Stimulated activated CD8-positive, alpha-beta memory T cell treated with anti-CD3 and anti-CD28 coated beads, Interleukin-12 subunit alpha, Interleukin-12 subunit beta, amount 100 ng/mL, for 24 hours (primary cell): ENCODE results near the gene PRPF6.
"Not testable (repeated sequence)": the region's sequence is repeated elsewhere in the genome, so short reads cannot be mapped to it uniquely, and the experiment has no call there.

ENCODE experiments used
- DNase-seq: peaks from one replicate; pipeline ENCODE4 v3.0.0-alpha.2; 2020; ENCODE audit errors: extremely low read depth

Gene PRPF6

DNA sequence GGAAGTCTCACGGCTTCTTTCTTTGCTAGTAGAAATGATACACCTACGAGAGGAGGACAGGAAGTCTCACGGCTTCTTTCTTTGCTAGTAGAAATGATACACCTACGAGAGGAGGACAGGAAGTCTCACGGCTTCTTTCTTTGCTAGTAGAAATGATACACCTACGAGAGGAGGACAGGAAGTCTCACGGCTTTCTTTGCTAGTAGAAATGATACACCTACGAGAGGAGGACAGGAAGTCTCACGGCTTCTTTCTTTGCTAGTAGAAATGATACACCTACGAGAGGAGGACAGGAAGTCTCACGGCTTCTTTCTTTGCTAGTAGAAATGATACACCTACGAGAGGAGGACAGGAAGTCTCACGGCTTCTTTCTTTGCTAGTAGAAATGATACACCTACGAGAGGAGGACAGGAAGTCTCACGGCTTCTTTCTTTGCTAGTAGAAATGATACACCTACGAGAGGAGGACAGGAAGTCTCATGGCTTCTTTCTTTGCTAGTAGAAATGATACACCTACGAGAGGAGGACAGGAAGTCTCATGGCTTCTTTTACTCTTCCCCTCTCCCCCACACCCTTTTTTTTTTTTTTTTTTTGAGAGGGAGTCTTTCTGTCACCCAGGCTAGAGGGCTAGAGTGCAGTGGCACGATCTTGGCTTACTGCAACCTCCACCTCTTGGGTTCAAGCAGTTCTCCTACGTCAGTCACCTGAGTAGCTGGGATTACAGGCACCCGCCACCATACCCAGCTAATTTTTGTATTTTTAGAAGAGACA is 31.6 kb downstream of the PRPF6 start:
- not testable (repeated sequence) for DNase-seq

DNA sequence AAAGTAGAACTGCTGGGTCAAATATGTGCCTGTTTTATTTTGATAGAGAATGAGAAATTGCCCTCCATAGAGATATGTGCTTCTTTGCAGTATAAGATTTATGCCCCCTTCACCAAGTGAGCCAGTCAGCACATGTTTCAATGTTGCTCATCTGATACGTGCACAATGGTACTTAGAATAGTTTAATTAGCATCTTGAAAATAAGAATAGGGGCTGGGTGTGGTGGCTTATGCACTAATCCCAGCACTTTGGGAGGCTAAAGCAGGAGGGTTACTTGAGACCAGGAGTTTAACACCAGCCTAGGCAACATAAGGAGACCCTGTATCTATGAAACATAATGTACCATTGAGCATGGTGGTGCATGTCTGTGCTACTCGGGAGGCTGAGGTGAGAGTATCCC is 34.7 kb downstream of the PRPF6 start:
- DNase-seq = no peak

DNA sequence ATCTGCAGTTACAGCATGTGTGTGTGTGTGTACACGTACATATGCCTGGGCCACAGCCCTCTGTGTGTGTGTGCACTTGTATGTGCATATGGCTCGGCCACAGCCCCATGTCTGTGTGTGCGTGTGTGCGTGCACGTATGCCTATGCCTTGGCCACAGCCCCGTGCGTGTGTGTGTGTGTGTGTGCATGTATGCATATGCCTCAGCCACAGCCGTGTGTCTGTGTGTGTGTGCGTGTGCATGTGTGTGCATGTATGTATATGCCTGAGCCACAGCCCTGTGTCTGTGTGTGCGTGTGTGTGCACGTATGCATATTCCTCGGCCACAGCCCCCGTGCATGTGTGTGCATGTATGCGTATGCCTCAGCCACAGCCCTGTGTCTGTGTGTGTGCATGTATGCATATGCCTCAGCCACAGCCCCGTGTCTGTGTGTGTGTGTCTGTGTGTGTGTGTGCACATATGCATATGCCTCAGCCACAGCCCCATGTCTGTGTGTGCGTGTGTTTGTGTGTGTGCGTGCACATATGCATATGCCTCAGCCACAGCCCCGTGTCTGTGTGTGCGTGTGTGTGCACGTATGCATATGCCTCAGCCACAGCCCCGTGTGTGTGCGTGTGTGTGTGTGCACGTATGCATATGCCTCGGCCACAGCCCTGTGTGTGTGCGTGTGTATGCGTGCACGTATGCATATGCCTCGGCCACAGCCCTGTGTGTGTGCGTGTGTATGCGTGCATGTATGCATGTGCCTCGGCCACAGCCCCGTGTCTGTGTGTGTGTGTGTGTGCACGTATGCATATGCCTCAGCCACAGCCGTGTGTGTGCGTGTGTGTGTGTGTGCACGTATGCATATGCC is 40.4 kb downstream of the PRPF6 start:
- DNase-seq = no peak

DNA sequence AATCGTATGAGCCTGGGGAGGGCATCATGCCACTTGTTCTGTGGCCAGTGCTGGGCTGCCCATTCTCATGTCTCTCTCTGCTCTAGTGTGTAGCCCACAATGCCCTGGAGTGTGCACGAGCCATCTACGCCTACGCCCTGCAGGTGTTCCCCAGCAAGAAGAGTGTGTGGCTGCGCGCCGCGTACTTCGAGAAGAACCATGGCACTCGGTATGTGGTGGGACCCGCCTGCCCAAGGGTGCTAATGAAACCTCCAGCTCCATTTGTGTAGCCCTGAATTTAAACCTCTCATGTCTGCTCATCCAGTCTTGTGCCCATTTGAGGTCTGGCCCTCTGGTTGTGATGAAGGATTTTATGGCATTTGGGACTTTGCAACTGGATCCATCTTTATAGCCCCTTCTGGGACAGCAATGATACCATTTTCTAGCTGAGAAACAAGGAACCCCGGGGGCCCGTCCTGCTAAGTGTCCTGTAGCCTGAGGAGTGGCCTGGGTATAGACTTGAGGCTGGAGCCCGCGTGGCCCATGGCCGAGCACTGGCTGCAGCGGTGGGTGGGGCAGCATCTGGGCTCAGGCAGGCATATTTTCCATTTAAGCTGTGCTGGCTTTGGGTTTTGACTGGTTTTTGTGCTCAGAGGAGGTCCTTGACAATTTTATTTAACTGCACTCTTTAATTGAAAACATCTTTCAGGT is 41.9 kb downstream of the PRPF6 start:
- DNase-seq = no peak

DNA sequence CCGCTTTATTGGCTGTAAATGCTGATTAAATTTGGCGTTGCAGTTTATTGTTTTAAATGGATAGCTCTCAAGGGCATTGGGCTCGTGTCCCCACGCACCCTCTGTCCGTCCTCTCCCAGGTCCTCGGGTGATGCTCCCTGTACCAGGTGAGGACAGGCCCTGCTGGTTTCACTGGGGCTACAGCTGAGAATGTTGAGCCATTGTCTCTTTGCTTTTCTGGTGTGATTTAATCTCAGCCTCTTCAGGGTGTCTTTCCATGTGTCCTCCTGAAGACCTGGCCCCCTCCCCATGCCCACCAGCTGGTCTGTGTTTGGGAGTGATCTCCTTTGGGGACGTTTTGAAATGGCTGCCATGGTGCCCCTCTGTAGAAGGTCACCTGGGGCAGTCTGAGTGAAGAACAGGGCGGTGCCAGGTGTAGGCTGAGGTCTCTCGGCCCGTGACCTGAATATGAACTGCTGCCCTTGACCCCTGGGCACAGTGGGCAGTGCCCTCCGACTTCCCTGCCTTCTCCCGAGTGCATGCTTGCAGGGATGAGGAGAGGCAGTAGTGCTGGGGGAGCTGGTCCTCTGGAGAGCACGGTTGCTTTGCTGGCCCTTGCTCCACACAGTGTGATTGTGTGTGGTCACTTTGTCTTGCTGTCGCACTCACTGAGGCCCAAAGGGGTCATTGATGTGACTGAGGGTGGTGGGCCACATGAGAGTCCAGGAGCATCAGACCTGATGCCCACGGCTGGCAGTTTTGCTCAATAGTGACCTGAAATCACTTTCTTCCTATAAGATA is 42.6 kb downstream of the PRPF6 start:
- no peak for DNase-seq

DNA sequence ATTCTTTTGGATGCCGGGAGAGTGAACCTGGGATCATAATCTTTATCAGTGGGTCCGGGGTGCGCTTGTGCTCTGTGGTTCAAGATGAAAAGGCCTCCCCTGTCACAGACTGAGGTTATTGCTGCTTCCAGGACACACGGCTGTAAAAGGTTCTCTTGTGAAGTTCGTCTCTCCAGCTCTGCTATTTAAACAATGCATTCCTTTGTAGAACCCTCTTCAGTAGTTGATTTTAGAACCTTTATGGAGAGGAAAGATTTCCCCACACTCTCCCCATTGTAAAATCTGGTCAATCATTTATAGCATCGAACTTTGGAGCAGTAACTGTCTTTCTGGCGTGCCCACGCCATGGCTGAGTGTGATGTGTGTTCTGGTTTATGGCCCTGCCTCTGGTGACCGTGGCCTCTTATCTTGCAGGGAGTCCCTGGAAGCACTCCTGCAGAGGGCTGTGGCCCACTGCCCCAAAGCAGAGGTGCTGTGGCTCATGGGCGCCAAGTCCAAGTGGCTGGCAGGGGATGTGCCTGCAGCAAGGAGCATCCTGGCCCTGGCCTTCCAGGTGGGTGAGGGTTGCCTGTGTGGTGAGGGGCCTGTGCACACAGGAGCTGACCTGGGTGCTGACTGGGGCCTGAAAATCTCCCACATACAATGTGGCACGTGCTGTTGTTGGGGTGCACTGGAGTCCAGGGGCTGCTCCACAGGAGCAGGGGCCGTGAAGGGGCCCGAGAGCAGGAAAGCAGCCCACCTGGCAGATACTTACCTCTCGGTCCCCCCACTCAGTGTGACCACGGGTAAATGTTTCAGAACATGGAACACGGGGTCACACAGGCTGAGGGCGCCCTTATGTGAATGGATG is 43.4 kb downstream of the PRPF6 start:
- DNase-seq = no peak

DNA sequence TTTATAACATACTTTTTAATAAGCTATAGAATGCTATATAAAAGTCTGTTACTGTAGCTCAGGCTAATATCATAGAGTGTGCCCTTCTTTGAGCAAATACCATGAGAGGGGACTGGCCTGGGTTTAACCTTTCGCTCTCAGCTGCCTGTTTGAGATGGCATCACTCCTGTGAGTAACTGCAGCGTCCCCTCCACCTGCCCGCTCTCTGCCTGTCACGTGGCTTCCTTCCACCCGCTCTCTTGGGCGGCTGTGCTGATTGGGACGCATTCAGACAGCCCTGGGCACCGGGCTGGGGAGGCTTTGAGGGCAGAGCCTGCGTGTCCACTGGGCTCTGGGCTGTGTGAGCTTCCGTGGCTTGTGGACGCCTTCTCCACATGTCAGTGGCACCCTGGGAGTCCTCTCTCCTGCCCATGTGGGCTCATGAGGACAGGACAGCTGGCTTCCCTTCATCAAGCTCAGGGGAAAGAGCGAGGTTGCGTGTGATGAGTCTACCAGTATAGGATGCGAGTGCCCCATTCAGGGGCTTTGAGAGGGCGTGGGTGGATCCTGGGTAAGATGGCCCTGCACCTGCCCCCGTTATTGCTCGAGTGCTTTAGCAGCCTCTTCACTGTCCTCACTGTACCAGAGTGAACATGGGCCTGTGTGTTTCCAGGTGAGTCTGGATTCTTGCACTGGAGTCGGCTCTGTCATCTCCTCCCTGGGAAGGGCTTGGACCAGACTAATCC is 44.3 kb downstream of the PRPF6 start:
- DNase-seq = no peak

DNA sequence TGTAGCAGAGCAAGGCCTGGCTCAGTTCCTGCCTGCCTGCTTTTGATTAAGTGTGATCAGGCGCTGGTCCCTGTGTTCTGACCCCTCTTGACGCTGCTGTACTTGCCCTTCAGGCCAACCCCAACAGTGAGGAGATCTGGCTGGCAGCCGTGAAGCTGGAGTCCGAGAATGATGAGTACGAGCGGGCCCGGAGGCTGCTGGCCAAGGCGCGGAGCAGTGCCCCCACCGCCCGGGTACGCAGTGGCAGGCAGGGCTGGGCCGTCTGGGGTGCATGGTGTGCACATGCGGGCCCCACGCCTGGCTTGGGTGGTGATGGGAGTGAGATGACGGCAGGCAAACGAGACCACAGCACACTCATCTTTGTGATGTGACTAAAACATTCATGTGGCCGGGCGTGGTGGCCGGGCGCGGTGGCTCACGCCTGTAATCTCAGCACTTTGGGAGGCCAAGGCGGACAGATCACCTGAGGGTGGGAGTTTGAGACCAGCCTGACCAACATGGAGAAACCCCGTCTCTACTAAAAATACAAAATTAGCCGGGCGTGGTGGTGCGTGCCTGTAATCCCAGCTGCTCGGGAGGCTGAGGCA is 45.0 kb downstream of the PRPF6 start:
- no peak for DNase-seq

DNA sequence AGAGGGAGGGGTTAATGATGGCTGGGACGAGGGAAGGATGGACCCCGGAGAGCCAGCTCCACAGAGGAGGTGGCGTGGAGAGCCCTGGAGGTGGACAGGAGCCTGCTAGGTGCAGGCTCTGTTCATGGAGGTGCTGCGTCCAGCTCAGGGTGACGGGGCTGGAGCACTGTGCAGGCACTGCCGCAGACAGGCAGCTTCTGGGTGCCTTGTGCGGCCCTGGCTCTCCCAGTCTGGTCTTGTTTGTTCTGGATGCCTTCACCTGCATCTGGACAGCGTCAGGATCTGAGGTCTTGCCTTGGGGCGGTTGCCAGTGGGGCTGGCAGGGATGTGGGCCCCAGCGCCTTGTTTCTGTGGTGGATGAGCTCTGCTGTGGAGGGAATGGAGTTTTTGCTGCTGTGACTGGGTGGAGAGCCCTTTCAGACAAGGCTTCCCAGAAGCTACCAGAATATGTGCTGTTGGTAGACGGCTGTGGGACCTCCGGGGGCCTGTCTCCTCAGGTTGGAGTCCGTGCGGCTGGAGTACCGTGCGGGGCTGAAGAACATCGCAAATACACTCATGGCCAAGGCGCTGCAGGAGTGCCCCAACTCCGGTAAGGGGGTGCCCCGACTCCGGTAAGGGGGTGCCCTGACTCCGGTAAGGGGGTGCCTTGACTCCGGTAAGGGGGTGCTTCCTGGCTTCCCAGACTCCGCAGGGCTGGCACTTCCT is 47.2 kb downstream of the PRPF6 start:
- no peak for DNase-seq

DNA sequence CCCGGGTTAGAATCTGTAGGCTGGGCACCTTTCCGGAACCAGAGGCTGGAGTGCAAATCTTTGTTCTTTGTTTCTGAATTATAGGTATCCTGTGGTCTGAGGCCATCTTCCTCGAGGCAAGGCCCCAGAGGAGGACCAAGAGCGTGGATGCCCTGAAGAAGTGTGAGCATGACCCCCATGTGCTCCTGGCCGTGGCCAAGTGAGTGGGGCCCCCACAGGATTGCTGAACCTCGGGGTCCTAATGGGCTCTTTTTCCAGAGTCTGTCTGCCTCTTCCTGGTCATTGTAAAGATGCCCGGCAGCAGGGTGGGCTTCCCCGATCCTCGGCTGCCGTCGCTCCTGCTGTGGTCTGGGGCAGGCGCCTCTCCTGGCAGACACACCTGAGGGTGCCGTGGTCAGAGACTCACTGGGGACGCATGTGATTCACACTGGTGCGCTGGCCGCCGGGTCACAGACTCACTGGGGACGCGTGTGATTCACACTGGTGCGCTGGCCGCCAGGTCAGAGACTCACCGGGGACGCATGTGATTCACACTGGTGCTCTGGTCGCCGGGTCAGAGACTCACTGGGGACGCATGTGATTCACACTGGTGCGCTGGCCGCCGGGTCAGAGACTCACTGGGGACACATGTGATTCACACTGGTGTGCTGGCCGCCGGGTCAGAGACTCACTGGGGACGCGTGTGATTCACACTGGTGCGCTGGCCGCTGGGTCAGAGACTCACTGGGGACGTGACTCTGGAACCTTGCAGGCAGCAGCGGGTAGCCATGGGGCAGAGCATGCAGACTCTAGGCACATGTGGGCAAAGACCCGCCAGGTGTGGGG is 48.6 kb downstream of the PRPF6 start:
- DNase-seq = no peak

DNA sequence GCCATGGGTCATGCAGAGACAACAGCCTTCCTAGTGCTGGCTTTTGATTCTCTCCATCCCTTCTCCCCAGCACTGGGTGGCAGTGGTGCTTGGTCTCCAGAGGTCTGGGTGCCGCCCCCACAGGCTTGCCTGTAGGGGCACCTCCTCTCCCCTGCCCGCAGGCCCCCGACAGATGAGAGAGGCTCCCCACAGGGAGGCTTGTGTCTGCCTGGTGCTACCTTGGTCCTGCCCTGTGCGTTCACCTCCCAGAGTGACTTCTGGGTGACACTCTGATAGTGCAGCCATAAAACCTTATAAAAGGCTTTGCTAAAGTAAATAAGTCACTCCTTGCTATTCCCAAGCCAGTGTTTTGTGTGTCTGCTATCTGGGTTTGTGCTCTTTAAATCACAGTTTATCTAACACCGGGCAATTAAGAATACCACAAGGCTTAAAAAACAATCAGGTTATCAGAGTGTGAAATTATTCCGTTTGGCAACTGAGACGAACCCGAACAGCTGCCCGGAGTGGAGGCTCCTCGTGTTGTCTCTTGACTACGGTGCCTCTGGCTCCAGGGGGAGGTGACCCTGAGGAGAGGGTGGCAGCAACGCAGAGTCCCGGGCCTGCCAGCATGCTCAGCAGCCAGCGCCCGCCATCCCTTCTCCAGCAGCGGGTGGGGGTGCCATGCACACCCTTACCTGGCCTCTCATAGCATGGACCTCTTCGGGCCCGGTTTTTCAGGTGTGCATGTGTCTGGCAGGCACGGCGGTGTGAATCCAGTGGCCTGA is 49.6 kb downstream of the PRPF6 start:
- no peak for DNase-seq

DNA sequence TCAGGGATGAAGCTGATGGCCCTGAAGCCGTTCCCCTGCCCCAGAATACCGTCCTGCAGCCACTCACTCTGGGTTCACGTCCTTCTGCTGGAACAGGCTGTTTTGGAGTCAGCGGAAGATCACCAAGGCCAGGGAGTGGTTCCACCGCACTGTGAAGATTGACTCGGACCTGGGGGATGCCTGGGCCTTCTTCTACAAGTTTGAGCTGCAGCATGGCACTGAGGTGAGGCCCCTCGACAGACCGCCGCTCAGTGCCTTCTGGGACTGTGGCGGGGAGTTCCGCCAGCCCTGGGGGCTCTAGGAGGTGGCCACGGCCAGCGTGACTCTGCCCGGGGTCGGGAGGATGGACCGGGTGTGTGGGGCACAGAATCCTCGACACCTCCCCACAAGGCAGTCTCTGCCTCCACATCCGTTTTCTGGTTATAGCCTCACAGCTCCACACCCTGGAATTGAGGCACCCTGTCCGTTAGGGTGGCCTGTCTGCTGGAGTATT is 50.9 kb downstream of the PRPF6 start:
- DNase-seq = no peak

DNA sequence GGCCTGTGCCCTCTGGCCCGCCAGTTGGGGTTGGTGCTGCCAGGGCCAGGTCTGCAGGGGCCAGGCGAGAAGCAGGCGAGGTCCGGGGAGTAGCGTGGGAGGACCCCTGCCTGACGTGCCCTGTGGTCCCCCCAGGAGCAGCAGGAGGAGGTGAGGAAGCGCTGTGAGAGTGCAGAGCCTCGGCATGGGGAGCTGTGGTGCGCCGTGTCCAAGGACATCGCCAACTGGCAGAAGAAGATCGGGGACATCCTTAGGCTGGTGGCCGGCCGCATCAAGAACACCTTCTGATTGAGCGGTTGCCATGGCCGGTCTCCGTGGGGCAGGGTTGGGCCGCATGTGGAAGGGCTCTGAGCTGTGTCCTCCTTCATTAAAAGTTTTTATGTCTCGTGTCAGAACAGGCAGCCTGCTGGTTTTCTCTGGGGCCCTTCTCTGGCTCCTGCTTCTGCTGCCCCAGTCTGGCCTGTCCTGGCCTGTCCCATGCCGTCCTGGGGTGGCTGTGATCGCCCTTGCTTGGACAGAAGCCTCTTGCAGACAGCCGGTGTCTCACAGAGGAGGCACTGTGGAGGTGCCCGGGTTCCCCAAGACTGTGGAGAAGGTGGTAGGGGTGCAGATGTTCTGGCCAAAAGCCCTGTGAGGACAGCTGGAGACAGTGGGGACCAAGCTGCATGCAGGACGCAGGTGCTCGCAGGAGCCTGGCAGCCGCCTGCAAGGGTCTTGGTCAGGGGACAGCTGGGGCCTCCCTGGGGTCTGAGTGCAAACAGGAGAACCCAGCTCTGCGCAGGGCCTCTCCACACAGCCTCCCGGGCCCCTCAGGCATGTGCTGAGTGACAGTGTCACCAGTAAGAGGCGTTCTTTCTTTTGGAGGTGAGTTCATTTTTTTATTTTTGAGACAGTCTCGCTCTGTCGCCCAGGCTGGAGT is 52.0 kb downstream of the PRPF6 start:
- DNase-seq = no peak

DNA sequence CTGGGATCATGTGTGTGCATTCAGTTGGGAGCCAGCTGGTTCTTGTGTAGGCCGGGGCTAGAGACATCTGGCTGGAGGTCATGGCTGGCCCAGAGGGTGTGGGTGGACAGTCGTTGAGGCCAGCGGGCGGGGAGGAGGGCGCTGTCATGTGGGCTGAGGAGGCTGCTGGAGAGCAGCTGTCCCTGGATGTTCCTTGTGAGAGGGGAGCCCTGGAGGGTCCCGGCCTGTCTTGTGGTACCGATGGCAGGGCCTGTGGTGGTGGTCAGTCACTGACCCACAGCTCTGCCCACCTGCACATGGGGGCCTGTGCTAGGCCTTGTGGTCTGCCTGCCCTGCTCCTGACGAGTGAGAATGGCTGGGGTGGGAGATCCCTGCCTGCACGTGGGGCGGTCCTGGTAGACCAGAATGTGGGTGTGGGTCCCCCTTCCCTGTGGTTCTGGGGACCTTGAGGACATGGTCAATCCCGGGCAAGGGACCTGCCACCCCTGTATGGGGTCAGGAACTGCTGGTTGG is 53.1 kb downstream of the PRPF6 start:
- no peak for DNase-seq

DNA sequence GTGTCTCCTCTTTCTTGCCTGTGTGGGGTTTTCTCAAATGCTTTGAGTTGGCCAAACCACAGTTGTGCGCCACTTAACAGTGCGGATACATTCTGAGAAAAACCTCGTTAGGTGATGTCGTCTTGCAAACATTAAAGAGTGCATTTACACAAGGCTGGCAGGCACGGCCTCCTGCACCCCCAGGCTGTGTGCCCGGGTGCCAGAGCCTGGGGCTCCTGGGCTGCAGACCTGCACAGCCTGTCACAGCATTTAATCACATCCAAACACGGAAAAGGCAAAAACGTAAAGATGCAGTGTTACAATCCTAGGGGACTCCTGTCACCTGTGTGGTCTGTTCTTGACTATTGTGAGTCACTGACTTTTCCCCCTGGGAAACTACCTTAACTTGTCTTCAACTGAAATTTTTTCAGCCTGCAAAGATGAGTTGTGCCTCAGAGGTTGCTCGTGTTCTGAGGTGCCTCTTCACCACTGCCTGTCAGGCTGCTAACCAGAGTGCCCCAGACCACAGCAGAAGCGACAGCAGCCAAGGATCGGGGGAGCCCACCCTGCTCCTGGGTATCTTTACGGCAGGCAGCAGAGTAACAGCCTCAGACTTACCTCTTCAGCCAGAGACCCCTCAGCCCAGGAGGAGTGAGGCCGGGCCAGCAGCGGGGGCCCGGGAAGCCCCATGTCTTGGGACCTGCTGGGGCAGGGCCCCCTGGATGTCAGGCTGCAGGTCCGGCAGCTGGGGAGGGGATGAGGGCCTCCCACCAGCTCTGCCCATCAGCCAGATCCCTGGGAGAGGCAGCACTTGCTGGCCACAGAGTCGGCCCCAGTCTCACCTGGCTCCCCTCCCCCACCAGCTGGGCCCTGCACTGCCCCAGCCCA is 54.4 kb downstream of the PRPF6 start:
- no peak for DNase-seq
